Mesothelial cell of epicardium (in vitro differentiated cells): ENCODE measurements around the gene FAM170B. TPM values are rescaled to one million over a fixed set of nuclear protein-coding genes. Genes with fewer than 3 reads are reported as not detected.

Source experiments
- DNase-seq, 2 experiments: peaks; one replicate each; pipeline ENCODE4 v3.0.0; 2021; ENCODE audit warnings: low spot score in 2 of 2; ENCODE audit not compliant: unreplicated experiment in 2 of 2
- H3K27ac Mint-ChIP-seq: 2 replicates; pipeline ENCODE4 v1.8.0; 2021; ENCODE audit warnings: mixed read lengths
- H3K27me3 Mint-ChIP-seq: 2 replicates; pipeline ENCODE4 v1.8.0; 2021; ENCODE audit warnings: low read depth, mixed read lengths
- H3K36me3 Mint-ChIP-seq: 2 replicates; pipeline ENCODE4 v1.8.0; 2021; ENCODE audit warnings: mixed read lengths
- H3K4me1 Mint-ChIP-seq: 2 replicates; pipeline ENCODE4 v1.8.0; 2021; ENCODE audit warnings: mixed read lengths
- H3K4me3 Mint-ChIP-seq: 2 replicates; pipeline ENCODE4 v1.8.0; 2021; ENCODE audit warnings: mild to moderate bottlenecking, moderate library complexity, mixed read lengths
- H3K9me3 Mint-ChIP-seq: 2 replicates; pipeline ENCODE4 v1.8.0; 2021; ENCODE audit warnings: mixed read lengths
- CTCF ChIP-seq: fragments of 200-600 bp; sonication (generic); IDR thresholded peaks from one replicate; pipeline ENCODE4 v1.5.0; 2021; ENCODE audit warnings: antibody characterized with exemption; ENCODE audit not compliant: unreplicated experiment
- total RNA-seq: library from RNA; stranded (reverse); gene quantifications from 3 replicates; pipeline ENCODE4 v1.2.1, GENCODE V29; 2021

The FAM170B gene
- total RNA-seq, 1 donor from 2014 or later: not detected

GRCh38 chr10:49162761-49163310 is 29.0 kb upstream of the FAM170B start:
- Mint-ChIP-seq H3K27me3 (peaks cover 66% of the 10 kb centered on the region), H3K27ac (no peak overlapping the region), H3K4me1 (no peaks in the 10 kb centered on the region), H3K36me3 (no peaks in the 10 kb centered on the region), H3K4me3 (no peak overlapping the region), H3K9me3 (no peaks in the 10 kb centered on the region)
- no peak for TF ChIP-seq CTCF
- DNase-seq: no peak

- TF ChIP-seq CTCF: no peak
- peaks cover 73% of the 10 kb centered on the region for H3K27me3 Mint-ChIP-seq
- H3K4me3 Mint-ChIP-seq: no peak overlapping the region
- no peak overlapping the region for H3K27ac Mint-ChIP-seq
- no peaks in the 10 kb centered on the region for H3K36me3 Mint-ChIP-seq
- H3K4me1 Mint-ChIP-seq: no peaks in the 10 kb centered on the region
- H3K9me3 Mint-ChIP-seq: no peaks in the 10 kb centered on the region
- DNase-seq: no peak
Observed at GRCh38 chr10:49162063-49162462, 28.2 kb upstream of the FAM170B start.

- Mint-ChIP-seq H3K36me3 (no peaks in the 10 kb centered on the region), H3K4me3 (no peak overlapping the region), H3K4me1 (no peaks in the 10 kb centered on the region), H3K9me3 (no peaks in the 10 kb centered on the region), H3K27ac (no peak overlapping the region), H3K27me3 (peaks cover 78% of the 10 kb centered on the region)
- no peak for DNase-seq
- no peak for TF ChIP-seq CTCF
Observed at GRCh38 chr10:49161411-49161997, 27.7 kb upstream of the FAM170B start.

- Mint-ChIP-seq H3K4me1 (no peaks in the 10 kb centered on the region), H3K27ac (no peak overlapping the region), H3K9me3 (no peaks in the 10 kb centered on the region), H3K27me3 (peaks cover 83% of the 10 kb centered on the region), H3K36me3 (no peaks in the 10 kb centered on the region), H3K4me3 (no peak overlapping the region)
- TF ChIP-seq CTCF: no peak
- no peak for DNase-seq
Observed at GRCh38 chr10:49160814-49161213, 27.0 kb upstream of the FAM170B start.

- no peak overlapping the region for H3K27ac Mint-ChIP-seq
- no peak for DNase-seq
- no peaks in the 10 kb centered on the region for H3K36me3 Mint-ChIP-seq
- no peaks in the 10 kb centered on the region for H3K9me3 Mint-ChIP-seq
- H3K4me3 Mint-ChIP-seq: no peak overlapping the region
- H3K4me1 Mint-ChIP-seq: no peaks in the 10 kb centered on the region
- H3K27me3 Mint-ChIP-seq: peaks cover 90% of the 10 kb centered on the region
- TF ChIP-seq CTCF: no peak
Observed at GRCh38 chr10:49160110-49160509, 26.3 kb upstream of the FAM170B start.

- Mint-ChIP-seq H3K27ac (no peak overlapping the region), H3K9me3 (no peaks in the 10 kb centered on the region), H3K4me3 (no peak overlapping the region), H3K27me3 (peaks cover 90% of the 10 kb centered on the region), H3K4me1 (no peaks in the 10 kb centered on the region), H3K36me3 (no peaks in the 10 kb centered on the region)
- no peak for DNase-seq
- no peak for TF ChIP-seq CTCF
Observed at GRCh38 chr10:49158915-49159314, 25.1 kb upstream of the FAM170B start.
